SK-N-SH treated with all-trans-retinoic acid at 6 μM for 48 hours (cell line): ENCODE measurements around the gene TSEN54.

ENCODE experiments used
- GLIS3 ChIP-seq: fragments of 250-450 bp; sonication (Bioruptor Pico); IDR thresholded peaks from 2 replicates; pipeline ENCODE4 v1.5.0; 2020; ENCODE audit warnings: mild to moderate bottlenecking, moderate library complexity
- PPARA ChIP-seq: fragments of 250-450 bp; sonication (Bioruptor Pico); IDR thresholded peaks from 2 replicates; pipeline ENCODE4 v1.5.0; 2020; ENCODE audit warnings: mild to moderate bottlenecking, borderline replicate concordance
- TOX ChIP-seq: fragments of 250-450 bp; sonication (Bioruptor Pico); IDR thresholded peaks from 2 replicates; pipeline ENCODE4 v1.8.0; 2021; ENCODE audit warnings: mild to moderate bottlenecking, moderate library complexity, borderline replicate concordance
- ZFP30 ChIP-seq: fragments of 450-650 bp; formaldehyde crosslinking; IDR thresholded peaks from 2 replicates; pipeline ENCODE4 v1.5.0; 2022; ENCODE audit warnings: mild to moderate bottlenecking, moderate library complexity
- ZNF70 ChIP-seq: fragments of 450-650 bp; formaldehyde crosslinking; IDR thresholded peaks from 2 replicates; pipeline ENCODE4 v1.5.0; 2020; ENCODE audit warnings: mild to moderate bottlenecking, moderate library complexity
- TF ChIP-seq, protein P1 (sequence below): fragments of 250-450 bp; sonication (Bioruptor Pico); IDR thresholded peaks from 2 replicates; pipeline ENCODE4 v1.8.0; 2020; ENCODE audit warnings: mild to moderate bottlenecking, moderate library complexity, borderline replicate concordance

GRCh38 chr17:75570772-75571171, 54.4 kb downstream of the TSEN54 start:
- TF ChIP-seq GLIS3 (CRISPR knock-in tag), result no peak
- TF ChIP-seq TOX (CRISPR knock-in tag), result no peak
- TF ChIP-seq PPARA, result no peak
- TF ChIP-seq ZNF70 (CRISPR knock-in tag), result no peak
- TF ChIP-seq ZFP30 (CRISPR knock-in tag), result no peak
- TF ChIP-seq, protein P1, sequence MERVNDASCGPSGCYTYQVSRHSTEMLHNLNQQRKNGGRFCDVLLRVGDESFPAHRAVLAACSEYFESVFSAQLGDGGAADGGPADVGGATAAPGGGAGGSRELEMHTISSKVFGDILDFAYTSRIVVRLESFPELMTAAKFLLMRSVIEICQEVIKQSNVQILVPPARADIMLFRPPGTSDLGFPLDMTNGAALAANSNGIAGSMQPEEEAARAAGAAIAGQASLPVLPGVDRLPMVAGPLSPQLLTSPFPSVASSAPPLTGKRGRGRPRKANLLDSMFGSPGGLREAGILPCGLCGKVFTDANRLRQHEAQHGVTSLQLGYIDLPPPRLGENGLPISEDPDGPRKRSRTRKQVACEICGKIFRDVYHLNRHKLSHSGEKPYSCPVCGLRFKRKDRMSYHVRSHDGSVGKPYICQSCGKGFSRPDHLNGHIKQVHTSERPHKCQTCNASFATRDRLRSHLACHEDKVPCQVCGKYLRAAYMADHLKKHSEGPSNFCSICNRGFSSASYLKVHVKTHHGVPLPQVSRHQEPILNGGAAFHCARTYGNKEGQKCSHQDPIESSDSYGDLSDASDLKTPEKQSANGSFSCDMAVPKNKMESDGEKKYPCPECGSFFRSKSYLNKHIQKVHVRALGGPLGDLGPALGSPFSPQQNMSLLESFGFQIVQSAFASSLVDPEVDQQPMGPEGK (CRISPR knock-in tag), result no peak
